Measurements from ENCODE around the gene SAG.

Gene SAG

GRCh38 chr2:233288663-233289062 is 19.0 kb upstream of the SAG start:
- no peak for DNase-seq (ENCODE audit: low read depth in 2 of 2)

- DNase-seq (ENCODE audit: low read depth in 2 of 2): no peak
Measured at GRCh38 chr2:233289648-233290047, 18.0 kb upstream of the SAG start.

- DNase-seq (ENCODE audit: low read depth in 2 of 2): no peak
Measured at GRCh38 chr2:233290051-233290845, 17.4 kb upstream of the SAG start.

- no peak for DNase-seq (ENCODE audit: low read depth in 2 of 2)
Measured at GRCh38 chr2:233295891-233296290, 11.7 kb upstream of the SAG start.

- DNase-seq (ENCODE audit: low read depth in 2 of 2): no peak
Measured at GRCh38 chr2:233297076-233297475, 10.5 kb upstream of the SAG start.

- DNase-seq (ENCODE audit: low read depth in 2 of 2): no peak
Measured at GRCh38 chr2:233300401-233300800, 7.2 kb upstream of the SAG start.

- DNase-seq (ENCODE audit: low read depth in 2 of 2): no peak
Measured at GRCh38 chr2:233301248-233301647, 6.4 kb upstream of the SAG start.

- no peak for DNase-seq (ENCODE audit: low read depth in 2 of 2)
Measured at GRCh38 chr2:233301811-233302210, 5.8 kb upstream of the SAG start.

- DNase-seq (ENCODE audit: low read depth in 2 of 2): no peak
Measured at GRCh38 chr2:233303252-233303651, 4.4 kb upstream of the SAG start.

- no peak for DNase-seq (ENCODE audit: low read depth in 2 of 2)
Measured at GRCh38 chr2:233311241-233311926, 3.8 kb downstream of the SAG start.

GRCh38 chr2:233312874-233313273 is 5.3 kb downstream of the SAG start:
- no peak for DNase-seq (ENCODE audit: low read depth in 2 of 2)

- no peak for DNase-seq (ENCODE audit: low read depth in 2 of 2)
Measured at GRCh38 chr2:233314180-233314925, 6.7 kb downstream of the SAG start.

GRCh38 chr2:233317196-233317943 is 9.8 kb downstream of the SAG start:
- DNase-seq (ENCODE audit: low read depth in 2 of 2): no peak

- no peak for DNase-seq (ENCODE audit: low read depth in 2 of 2)
Measured at GRCh38 chr2:233319256-233319655, 11.6 kb downstream of the SAG start.

GRCh38 chr2:233320470-233320869 is 12.9 kb downstream of the SAG start:
- no peak for DNase-seq (ENCODE audit: low read depth in 2 of 2)

- DNase-seq (ENCODE audit: low read depth in 2 of 2): no peak
Measured at GRCh38 chr2:233321166-233321565, 13.6 kb downstream of the SAG start.

- DNase-seq (ENCODE audit: low read depth in 2 of 2): no peak
Measured at GRCh38 chr2:233323851-233324250, 16.2 kb downstream of the SAG start.

GRCh38 chr2:233325256-233325655 is 17.6 kb downstream of the SAG start:
- DNase-seq (ENCODE audit: low read depth in 2 of 2): no peak

- DNase-seq (ENCODE audit: low read depth in 2 of 2): no peak
Measured at GRCh38 chr2:233325814-233326213, 18.2 kb downstream of the SAG start.

GRCh38 chr2:233326500-233326899 is 18.9 kb downstream of the SAG start:
- DNase-seq (ENCODE audit: low read depth in 2 of 2): no peak

GRCh38 chr2:233328922-233329321 is 21.3 kb downstream of the SAG start:
- no peak for DNase-seq (ENCODE audit: low read depth in 2 of 2)

Data from stimulated activated CD4-positive, alpha-beta T cell treated with anti-CD3 and anti-CD28 coated beads, Interleukin-1b, Interleukin-23, amount 100 ng/mL, for 4 hours (primary cell).